ENCODE results near the gene RAMP2. TPM values are rescaled to one million over a fixed set of nuclear protein-coding genes. Genes with fewer than 3 reads are reported as not detected.

Gene RAMP2
- total RNA-seq, 1 experiment from 2014 or later = 10.9 TPM

GRCh38 chr17:42798383-42799380 is 37.7 kb downstream of the RAMP2 start, which contains the start of the genes CNTD1 and COA3 (continued):
- TF ChIP-seq ELF4 (CRISPR knock-in tag; IDR thresholded peaks at IDR 0.05; ENCODE audit: low read depth) (no peak), ZNF425 (CRISPR knock-in tag; conservative IDR thresholded peaks at IDR 0.05) (no peak), IRF1 (CRISPR knock-in tag; IDR thresholded peaks at IDR 0.05) (no peak; the same call in 1 of the 2 replicates), SOX15 (CRISPR knock-in tag; IDR thresholded peaks at IDR 0.05) (no peak), CREM (CRISPR knock-in tag; IDR thresholded peaks at IDR 0.05) (0 out of 2 replicates have a peak, but pooled peaks have one; percentile 46), ZNF317 (CRISPR knock-in tag; IDR thresholded peaks at IDR 0.05; ENCODE audit: borderline replicate concordance, low read depth) (no peak), ZNF671 (CRISPR knock-in tag; IDR thresholded peaks at IDR 0.05) (no peak), NR2C2 (CRISPR knock-in tag; IDR thresholded peaks at IDR 0.05) (peak; percentile 68; the same call in 1 of the 2 replicates), IRF2 (CRISPR knock-in tag; IDR thresholded peaks at IDR 0.05; ENCODE audit: borderline replicate concordance, low read depth) (no peak), SP1 (CRISPR knock-in tag; conservative IDR thresholded peaks at IDR 0.05) (peak; percentile 84; the same call in 1 of the 2 replicates), NR3C1 (CRISPR knock-in tag; conservative IDR thresholded peaks at IDR 0.05; ENCODE audit: low read depth) (no peak), ZNF532 (CRISPR knock-in tag; IDR thresholded peaks at IDR 0.05; ENCODE audit: borderline replicate concordance) (no peak), ZMAT4 (CRISPR knock-in tag; IDR thresholded peaks at IDR 0.05) (no peak), HMGA2 (CRISPR knock-in tag; IDR thresholded peaks at IDR 0.05) (no peak)

GRCh38 chr17:42803074-42803883 is 42.3 kb downstream of the RAMP2 start:
- Mint-ChIP-seq H3K9me3 (peaks cover 6% of the 10 kb centered on the region), H3K36me3 (peaks cover 4% of the 10 kb centered on the region), H3K27ac (no peak overlapping the region), H3K4me3 (no peak overlapping the region), H3K4me1 (no peaks in the 10 kb centered on the region), H3K27me3 (ENCODE audit: low read depth) (peaks cover 29% of the 10 kb centered on the region)
- no peak for TF ChIP-seq TP53 (CRISPR knock-in tag; IDR thresholded peaks at IDR 0.05)
- no peak for TF ChIP-seq ELF4 (CRISPR knock-in tag; IDR thresholded peaks at IDR 0.05; ENCODE audit: low read depth)
- TF ChIP-seq ZBTB43 (CRISPR knock-in tag; IDR thresholded peaks at IDR 0.05) = no peak
- TF ChIP-seq GABPB1 (CRISPR knock-in tag; IDR thresholded peaks at IDR 0.05) = no peak
- no peak for TF ChIP-seq ZNF423 (CRISPR knock-in tag; IDR thresholded peaks at IDR 0.05)
- TF ChIP-seq TEAD1 (CRISPR knock-in tag; IDR thresholded peaks at IDR 0.05) = no peak
- TF ChIP-seq FOXP4 (CRISPR knock-in tag; IDR thresholded peaks at IDR 0.05) = no peak
- no peak for ATAC-seq
- ChIA-PET POLR2A (no interaction called here), CTCF (interaction anchor here (1.1 to 3.0 kb wide), 4 partner anchors 17 to 226 kb away, joined by 3 to 12 read pairs (median 4); partner anchors contain the start of genes BECN1 and PSMC3IP)
- DNase-seq (ENCODE audit: low spot score) = no peak
